ENCODE results near the gene FAM83B. TPM values are rescaled to one million over a fixed set of nuclear protein-coding genes. Genes with fewer than 3 reads are reported as not detected.

Gene FAM83B
- total RNA-seq, 1 donor: 0.43 TPM

DNA sequence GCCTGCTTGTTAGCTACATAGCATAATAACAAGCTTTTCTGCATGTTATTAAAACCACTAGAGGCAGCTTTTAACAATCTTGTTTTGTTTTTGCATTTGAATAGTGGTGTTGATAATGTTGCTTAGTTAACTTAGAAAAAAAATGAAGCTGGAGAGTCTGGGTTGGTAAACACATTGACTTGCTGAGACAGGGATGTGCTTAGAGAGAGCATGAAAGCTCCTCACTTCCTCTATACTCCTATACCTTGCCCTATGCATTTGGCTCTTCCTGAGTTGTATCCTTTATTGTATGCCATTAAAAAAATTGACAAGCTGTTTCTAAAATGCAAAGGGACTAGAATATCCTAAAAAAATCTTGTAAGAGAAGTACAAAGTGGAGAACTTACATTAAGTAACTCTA, 13.6 kb downstream of the FAM83B start:
- DNase-seq (ENCODE audit: low read depth): no peak

DNA sequence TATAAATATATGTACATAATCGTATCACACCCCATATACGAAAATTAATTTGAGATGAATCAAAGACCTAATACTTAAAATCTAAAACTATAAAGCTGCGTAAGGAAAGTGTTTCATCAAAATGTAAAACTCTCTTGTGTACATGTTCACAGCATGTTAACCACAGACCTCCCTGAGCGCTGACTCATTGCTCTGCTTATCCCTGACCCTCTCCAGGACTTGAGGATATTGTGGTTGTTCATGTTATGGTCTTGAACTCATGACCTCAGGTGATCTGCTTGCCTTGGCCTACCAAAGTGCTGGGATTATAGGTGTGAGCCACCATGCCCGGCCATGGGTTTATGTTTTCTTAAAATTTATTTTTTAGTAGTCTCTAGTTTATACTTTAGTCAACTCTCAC, 14.2 kb downstream of the FAM83B start:
- peak; percentile 52 for DNase-seq (ENCODE audit: low read depth)
- H3K4me3 ChIP-seq (ENCODE audit: low read depth, low read length): no peak overlapping the region
- TF ChIP-seq, protein P1, sequence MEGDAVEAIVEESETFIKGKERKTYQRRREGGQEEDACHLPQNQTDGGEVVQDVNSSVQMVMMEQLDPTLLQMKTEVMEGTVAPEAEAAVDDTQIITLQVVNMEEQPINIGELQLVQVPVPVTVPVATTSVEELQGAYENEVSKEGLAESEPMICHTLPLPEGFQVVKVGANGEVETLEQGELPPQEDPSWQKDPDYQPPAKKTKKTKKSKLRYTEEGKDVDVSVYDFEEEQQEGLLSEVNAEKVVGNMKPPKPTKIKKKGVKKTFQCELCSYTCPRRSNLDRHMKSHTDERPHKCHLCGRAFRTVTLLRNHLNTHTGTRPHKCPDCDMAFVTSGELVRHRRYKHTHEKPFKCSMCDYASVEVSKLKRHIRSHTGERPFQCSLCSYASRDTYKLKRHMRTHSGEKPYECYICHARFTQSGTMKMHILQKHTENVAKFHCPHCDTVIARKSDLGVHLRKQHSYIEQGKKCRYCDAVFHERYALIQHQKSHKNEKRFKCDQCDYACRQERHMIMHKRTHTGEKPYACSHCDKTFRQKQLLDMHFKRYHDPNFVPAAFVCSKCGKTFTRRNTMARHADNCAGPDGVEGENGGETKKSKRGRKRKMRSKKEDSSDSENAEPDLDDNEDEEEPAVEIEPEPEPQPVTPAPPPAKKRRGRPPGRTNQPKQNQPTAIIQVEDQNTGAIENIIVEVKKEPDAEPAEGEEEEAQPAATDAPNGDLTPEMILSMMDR (IDR thresholded peaks at IDR 0.05; ENCODE audit: insufficient read depth, low read depth, low read length): no peak

More for the DNA sequence above, 13.6 kb downstream of the FAM83B start:
- no peak overlapping the region for H3K4me3 ChIP-seq (ENCODE audit: low read depth, low read length)
- TF ChIP-seq, protein P1 (IDR thresholded peaks at IDR 0.05; ENCODE audit: insufficient read depth, low read depth, low read length): no peak

DNA sequence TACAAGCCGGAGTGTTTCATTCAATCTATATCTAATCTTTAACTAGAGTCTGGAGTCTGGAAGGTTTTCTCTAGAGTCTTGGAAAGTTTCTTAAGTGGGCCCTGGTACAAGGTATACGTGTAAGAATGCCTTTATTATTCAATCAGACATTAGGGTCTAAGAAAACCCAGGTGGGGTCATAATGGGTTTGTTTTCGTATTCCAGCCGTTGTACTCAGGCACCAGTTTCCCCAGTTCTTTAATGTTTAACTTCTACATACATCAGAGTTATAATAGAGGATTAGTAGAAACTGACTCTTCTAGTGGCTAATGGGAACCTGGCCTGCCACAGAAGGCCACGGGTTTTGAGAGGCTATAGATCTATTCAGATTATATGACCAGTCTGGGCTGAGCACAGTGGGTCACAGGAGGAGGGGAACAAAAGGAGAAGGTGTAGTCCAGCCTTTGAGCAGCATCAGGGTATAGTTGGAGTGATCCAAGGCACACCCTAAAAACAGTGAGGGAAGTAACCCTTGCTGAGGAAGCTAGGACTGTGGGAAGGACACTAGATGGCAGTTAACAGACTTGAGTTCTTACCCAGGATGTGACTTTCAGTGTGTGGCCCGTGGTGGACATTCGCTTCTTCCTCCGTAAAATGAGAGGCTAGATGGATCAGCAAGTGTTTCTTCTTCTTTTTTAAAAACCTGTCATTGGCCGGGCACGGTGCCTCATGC, 15.5 kb downstream of the FAM83B start:
- TF ChIP-seq, protein P1 (IDR thresholded peaks at IDR 0.05; ENCODE audit: insufficient read depth, low read depth, low read length): no peak
- H3K4me3 ChIP-seq (ENCODE audit: low read depth, low read length): no peak overlapping the region
- DNase-seq (ENCODE audit: low read depth): no peak

DNA sequence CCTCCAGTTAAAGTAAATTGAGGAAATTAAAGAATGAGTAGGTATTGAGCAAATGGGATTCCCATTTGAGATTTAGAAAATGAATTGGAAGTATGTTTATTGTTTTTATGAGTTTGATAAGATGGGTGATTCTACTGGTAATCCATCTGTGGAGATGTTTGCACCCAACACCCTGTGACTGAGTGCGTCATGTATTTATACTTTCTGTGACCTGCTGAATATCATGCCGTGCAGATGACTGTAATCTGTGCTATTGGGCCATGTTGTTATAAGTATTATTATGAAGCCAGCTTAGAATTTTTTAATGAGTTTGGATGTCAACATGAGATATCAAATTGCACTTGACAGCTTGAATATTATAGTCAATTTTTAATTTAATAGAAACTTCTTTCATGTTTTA, 17.7 kb downstream of the FAM83B start:
- DNase-seq (ENCODE audit: low read depth): no peak
- TF ChIP-seq, protein P1 (IDR thresholded peaks at IDR 0.05; ENCODE audit: insufficient read depth, low read depth, low read length): no peak
- no peak overlapping the region for H3K4me3 ChIP-seq (ENCODE audit: low read depth, low read length)

DNA sequence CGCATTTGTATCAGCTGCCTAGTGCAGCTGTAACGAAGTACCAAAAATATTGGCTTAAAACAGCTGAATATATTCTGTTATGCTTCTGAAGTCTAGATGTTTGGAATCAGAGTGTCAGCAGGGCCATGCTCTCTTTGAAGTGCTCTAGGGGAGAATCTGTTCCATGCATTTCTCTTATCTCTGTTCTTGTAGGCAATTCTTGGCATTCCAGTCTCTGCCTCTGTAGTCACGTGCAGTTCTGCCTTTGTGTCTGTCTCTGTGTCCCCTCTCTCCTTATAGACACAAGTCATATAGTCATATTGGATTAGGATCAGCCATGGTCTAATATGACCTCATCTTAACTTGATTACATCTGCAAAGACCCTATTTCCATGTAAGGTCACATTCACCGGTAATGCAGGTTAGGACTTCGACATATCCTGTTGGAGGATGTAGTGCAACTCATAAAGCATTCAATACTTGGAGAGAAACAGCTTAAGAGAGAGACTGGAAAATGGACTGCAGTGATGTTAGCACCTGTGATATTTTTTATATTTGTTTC, 18.6 kb downstream of the FAM83B start:
- H3K4me3 ChIP-seq (ENCODE audit: low read depth, low read length): no peak overlapping the region
- TF ChIP-seq, protein P1 (IDR thresholded peaks at IDR 0.05; ENCODE audit: insufficient read depth, low read depth, low read length): no peak
- DNase-seq (ENCODE audit: low read depth): no peak

DNA sequence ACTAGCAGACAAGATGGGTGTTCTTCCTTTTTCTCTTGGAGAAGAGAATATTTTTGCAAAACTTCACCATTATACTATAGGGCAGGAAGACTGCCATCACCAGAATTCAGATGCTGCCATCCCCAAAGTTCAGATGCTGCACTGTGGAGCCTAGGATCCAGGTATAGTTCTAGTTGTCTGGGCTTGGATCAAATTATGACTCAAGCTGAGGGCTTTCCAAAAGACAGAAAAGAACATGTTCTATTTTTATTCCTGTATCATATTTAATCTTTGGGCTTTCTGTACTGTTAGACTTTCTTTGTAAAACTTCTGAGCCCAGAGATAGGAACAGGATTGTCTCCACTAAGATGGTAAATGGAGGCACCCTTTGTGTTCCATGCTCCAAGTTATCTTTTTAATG, 22.0 kb downstream of the FAM83B start:
- TF ChIP-seq, protein P1 (IDR thresholded peaks at IDR 0.05; ENCODE audit: insufficient read depth, low read depth, low read length): no peak
- H3K4me3 ChIP-seq (ENCODE audit: low read depth, low read length): no peak overlapping the region
- DNase-seq (ENCODE audit: low read depth): no peak
